T-helper 22 cell (primary cell): ENCODE results near the gene LINS1.

Experiments used
- DNase-seq: peaks from one replicate; pipeline ENCODE4 v3.0.0-alpha.2; 2020; ENCODE audit warnings: low read depth

Gene LINS1

DNA sequence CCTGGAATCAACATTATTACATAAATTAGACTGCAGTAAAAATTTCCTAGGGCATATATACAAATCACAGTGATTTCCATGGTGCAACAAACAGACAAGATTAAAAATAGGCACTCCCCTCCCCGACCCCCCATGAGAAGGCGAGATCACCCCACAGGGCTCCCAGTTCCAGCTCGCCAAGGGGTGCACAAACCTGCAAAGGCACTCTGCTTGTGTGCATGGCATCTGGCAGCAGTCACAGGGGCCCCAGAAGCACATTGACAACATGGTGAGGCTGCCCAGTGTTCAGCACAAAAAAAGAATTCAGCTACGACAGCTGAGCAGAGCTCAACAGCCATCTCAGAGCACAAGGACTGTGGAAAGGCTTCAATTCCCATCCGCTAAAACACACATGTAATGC, 54.0 kb downstream of the LINS1 start:
- no peak for DNase-seq

GRCh38 chr15:100544946-100545345, 57.0 kb downstream of the LINS1 start:
- no peak for DNase-seq

DNA sequence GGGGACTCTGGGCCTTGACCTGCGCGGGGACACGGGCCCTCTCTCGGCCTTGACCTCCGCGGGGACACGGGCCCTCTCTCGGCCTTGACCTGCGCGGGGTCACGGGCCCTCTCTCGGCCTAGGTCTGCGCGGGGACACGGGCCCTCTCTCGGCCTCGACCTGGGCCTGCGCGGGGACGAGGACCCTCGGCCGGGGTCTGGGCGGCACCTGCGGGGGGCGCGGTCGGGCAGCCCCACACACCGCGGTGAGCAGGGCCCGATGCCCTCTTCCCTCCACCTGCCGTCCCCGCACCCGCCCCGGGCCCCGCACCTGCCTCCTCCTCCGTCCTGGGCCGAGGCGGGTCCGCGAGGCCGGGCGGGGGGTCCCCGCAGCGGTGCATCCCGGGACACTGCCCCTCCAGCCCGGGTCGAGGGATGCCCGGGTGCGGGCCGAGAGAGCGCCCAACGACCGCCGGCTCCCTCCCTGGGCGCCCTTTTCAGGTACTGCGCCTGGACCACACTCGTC, 57.6 kb downstream of the LINS1 start:
- DNase-seq, result no peak

- no peak for DNase-seq
These were observed 59.7 kb downstream of the LINS1 start for GRCh38 chr15:100542290-100542689.

- no peak for DNase-seq
These were observed 64.7 kb downstream of the LINS1 start for GRCh38 chr15:100537331-100537730.

- DNase-seq, result no peak
These were observed 65.3 kb downstream of the LINS1 start for GRCh38 chr15:100536733-100537132.

GRCh38 chr15:100533886-100534285, 68.1 kb downstream of the LINS1 start:
- no peak for DNase-seq

- no peak for DNase-seq
These were observed 70.1 kb downstream of the LINS1 start for GRCh38 chr15:100531823-100532327.

DNA sequence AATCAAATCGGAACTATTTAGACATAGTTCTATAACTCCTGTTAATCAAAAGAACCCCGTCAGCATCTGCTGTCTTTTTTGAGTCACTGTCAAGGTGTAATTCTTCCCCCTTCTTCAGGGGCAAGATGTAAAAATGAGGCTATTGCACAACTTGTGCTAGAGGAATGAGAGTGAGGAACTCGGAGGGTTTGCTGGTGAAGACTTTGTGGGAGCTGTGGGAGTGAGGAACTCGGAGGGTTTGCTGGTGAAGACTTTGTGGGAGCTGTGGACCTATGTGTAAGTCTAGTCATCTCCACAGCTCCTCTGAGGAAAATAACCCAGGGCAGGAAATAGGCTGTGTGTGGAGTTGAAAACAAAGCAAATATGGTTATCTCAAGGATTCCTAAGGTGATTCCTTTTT, 70.8 kb downstream of the LINS1 start:
- no peak for DNase-seq

DNA sequence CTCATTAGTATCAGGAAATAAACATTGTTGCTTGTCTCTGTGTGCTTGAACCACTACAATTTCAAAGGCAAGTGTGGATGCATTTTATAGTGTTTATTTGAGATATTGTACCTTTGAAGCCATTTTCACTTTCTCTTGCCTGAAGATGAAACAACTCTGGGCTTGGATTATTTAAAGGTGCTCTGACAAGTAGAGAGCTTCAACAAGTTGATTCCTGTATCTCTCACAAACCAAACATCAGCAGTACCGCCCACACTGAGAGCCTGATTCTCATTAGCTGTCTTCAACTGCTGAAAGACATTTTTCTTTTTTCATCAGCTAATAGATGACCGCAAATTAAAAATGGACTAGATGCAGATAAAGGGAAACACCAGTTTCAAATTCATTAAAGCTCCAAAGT, 72.4 kb downstream of the LINS1 start:
- DNase-seq, result no peak

DNA sequence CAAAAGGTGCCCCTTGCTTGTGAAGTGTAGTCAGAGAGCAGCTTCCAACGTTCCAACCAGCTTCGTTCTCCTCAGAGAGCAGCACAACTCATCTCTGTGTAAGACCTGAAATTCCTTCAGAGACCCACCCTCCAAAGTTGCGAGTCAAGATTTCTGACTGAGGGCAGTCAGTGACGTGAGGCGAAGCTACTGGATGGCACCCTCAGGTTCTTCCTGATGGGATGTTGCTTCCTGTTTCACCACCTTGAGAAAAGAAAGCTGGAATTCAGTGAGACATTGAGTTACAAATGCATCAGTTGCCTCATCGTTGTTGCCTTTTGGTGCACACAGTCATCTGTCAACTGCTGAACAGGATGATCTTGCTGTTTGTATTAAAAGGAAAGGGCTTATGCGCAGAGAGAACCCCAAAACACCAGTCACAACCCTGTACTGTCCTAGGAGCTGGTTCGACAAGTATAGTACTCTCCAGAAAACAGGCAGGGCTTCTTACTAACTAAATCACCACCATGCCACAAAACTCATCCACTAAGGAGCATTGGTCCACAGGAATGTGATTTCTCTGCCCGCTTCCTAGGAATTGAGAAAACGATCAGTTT, 73.1 kb downstream of the LINS1 start, which contains the start of gene CERS3:
TSS of gene CERS3 (minus strand) at position 118 of the 596 bp plus-strand sequence. CDS start 27,101 bp downstream, outside the sequence.
- no peak for DNase-seq

DNA sequence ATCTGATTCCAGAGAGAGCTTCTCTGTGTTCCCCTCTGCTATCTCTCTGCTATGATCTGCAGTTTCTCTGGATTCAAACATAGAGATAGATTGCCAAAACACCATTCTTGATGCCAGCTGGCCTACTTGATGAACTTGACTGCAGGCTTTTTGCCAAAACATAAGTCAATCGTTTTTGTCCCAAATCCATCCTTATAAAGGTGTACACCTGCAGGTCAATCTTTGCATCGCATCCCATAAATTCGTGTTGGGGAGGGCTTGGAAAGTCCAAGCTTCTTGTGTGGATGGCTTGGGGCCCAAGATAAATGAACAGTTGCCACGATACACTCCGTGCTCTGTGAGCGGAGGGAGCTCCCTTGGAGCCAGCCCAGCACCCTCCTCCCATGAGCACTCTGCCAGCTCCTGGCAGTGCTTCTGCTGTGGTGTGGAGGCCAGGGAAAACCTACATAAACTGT, 75.9 kb downstream of the LINS1 start:
- DNase-seq, result no peak

- DNase-seq, result no peak
These were observed 76.5 kb downstream of the LINS1 start for GRCh38 chr15:100525436-100525835.

GRCh38 chr15:100524326-100524725, 77.7 kb downstream of the LINS1 start:
- no peak for DNase-seq

GRCh38 chr15:100521907-100522306, 80.1 kb downstream of the LINS1 start:
- no peak for DNase-seq

- DNase-seq, result no peak
These were observed 81.7 kb downstream of the LINS1 start for GRCh38 chr15:100520132-100520921.

DNA sequence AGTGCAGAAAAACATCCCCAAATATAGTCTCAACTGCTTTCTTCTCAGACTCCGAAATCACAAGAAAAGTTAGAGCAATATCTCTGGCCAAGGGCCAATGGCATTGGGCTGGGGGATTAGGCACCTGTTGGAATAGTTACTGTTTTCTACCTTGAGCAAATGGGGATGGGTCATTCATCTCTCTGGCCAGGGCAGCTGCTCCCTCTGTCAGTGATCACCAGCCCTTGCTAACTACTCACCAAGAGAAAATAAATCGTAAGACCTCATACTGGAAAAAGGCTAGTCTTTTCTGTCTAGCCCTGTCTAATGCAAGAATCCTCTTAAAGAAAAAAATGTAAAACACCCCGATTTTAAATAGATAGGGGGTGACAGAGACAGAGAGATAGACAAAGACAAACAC, 84.1 kb downstream of the LINS1 start:
- no peak for DNase-seq
